Stimulated activated CD8-positive, alpha-beta memory T cell treated with anti-CD3 and anti-CD28 coated beads, Interleukin-12 subunit alpha, Interleukin-12 subunit beta, amount 100 ng/mL, for 4 hours (primary cell): ENCODE measurements around the gene NCKAP5.
"Not testable (repeated sequence)": the region's sequence is repeated elsewhere in the genome, so short reads cannot be mapped to it uniquely, and the experiment has no call there.

ENCODE experiments used
- DNase-seq: peaks from one replicate; pipeline ENCODE4 v3.0.0-alpha.2; 2020; ENCODE audit warnings: low read depth

Gene NCKAP5

DNA sequence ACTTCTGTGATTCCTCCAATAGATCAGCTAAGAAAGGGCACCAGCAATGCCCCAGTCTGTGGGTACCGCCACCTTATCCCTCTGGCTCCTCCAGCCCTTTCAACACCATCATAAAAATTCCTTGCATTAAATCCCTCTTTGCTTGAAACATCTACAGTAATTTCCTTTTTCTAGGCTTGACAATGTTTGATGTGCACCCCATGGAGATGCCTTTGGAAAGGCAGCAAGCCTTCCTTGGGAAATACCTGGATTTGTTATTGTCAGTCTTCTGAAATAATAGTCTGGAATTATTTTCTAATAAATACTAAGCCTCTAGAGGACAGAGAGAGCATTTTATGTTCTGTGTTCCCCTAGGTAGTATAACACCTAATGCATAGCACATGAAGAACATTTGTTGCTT is 46.1 kb downstream of the NCKAP5 start:
- no peak for DNase-seq

DNA sequence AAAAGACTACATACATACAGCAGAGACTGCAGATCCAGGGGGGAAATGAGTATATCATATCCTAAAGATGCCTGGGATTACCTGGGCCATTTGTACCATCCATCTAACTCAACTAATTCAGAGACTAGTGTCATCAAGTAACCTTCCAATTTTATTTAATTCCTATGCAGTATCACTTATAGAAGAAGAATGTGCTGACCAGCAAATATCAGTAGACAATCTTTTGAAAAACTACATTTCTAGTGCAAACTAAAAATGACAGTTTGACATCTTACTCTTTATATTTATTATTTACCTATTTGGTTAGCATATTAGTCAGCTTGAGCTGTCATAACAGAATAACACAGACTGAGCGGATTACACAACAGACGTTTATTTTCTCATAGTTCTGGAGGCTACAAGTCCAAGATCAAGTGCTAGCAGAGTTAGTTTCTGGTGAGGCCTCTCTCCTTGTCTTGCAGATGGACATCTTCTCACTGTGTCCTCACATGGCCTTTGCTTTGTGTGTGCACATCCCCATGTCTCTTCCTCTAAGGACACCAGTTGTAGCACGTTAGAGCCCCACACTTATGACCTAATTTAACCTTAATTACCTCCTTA is 47.0 kb downstream of the NCKAP5 start:
- no peak for DNase-seq

DNA sequence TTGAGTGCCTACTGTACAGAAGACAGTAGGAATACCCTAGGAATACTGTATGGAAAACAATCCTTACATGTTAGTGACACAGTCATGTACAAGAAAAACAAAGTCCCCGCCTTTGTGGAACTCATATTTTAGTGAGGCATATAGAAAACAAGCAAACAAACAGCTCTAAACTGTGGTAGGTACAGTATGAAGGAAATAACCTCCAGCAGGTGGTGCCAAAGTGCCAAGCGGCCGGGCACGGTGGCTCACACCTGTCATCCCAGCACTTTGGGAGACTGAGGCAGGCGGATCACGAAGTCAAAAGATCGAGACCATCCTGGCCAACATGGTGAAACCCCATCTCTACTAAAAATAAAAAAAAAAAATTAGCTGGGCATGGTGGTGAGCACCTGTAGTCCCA is 48.6 kb downstream of the NCKAP5 start:
- not testable (repeated sequence) for DNase-seq

DNA sequence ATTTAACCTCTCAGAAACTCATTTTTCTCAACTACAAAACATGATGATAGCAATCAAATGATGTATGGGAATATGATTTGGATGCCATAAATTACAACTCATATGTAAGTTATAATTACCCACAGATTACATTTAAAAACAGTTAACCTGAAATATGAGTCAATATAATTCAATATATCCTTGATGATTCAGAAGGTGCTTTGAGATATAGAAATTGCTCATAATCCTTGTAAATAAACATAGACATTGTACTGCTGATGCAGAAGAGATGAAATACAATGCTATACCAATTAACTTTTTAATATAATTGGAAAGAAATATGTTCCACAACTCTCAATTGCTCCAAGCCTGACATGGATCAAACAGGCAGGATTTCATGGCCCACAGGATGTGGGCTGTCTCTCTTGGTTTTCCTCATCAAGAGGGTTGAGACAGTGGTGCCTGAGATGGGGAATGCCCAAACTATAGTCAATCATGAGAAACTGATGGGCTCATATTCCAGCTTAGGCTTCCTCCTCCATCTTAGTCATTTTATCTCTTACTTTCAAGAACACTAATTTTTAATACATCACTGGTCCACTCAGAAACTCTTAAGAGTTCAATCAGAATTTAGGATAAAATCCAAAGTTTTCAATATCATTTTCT is 49.4 kb downstream of the NCKAP5 start:
- DNase-seq, result no peak

DNA sequence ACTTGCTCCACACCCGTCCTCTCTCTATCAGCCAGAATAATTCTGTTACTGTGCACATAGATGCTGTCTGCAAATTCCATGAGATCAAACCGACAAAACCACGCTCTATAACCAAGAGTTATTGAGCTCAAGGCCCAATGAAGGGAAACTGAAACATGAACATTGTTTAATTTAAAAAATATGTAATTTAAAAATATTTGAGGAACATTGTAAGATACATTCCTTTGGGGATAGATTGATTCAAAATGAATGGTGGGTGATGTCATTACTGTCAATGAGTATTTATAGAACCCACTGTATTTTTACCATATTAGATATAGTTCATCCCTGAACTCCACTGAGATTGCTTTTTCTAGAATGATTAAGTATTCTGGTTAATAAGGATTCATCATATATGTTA is 50.4 kb downstream of the NCKAP5 start:
- DNase-seq, result no peak

DNA sequence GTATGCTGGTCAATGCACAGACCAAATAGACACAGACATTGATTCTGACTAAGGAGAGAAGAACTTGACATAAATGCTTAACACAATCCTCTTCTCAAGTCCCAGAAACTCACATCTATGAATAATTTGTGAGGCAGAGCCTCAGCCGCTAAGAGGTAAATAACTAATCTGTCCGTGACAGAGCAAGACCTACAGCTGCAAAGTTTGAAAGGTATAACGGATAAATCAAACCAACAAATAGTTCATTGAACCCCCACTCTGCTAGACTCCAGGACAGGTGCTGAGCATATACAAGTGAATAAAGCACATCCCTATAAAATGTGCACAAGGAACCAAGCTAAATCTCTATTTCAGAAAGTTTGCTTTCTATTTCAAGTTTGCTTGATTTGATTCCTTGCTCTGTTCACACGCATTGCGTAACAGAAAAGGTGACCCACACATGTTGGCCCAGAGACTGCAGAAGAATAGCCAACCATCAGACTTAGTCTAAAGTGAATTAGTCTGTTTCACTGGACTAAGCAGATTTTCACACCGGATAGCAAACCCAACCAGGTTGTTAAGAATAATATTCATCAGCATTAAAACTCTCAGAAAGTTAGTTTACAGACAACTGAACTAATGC is 51.7 kb downstream of the NCKAP5 start:
- DNase-seq, result no peak

DNA sequence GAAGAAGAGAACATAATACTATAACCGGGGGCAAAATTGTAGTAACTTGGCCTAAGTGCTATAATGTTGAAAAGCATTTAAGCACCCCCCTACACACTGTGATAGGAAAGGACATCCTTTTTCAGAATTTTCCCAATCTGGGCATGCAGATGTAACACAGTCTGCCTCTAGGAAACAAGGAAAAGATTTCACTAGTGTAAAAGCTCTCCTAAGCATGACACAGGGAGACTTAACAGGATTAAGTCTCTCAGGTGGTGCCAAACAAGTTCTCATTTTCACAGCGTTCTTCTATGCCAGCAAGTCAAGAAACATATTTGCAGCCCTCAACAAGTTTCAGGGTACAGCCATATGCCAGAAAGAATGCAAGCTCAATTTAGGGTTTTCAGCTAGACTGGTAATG is 53.0 kb downstream of the NCKAP5 start:
- DNase-seq, result no peak

DNA sequence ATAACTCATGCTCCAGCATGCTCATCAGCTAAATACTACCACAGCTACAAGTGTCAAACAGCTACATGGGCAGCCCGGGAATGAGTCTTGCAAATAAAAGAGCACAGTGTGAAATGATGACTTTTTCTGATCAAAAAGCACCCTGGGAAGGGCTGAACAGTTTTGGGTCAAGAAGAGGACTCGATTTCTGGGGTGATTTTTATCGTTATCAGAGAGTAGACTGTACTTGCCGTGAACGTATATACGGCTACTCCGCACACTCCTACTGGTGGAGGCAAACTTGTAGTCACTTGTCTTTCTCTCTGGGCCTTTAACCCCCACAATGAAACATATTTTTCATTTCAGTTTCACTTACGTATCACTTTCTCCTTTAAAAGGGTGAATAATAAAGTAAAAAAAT is 54.4 kb downstream of the NCKAP5 start:
- DNase-seq, result no peak

DNA sequence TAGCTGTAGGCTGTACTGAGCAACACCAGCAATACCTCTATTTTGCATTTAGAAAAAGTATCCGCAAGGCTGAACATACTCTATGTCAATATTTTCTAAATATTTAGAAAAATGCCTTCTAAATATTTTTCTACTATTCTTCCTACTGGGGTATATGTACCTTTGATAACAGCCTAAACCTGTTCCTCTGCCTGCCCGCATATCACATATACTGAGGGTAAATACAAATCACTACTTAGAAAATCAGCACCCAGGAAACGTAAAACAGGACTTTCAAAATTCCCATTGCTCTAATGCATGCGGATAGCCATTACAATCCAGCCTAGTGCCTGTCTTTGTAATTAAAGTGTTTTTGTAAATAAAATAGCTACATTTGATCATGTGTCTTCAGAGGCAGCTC is 56.1 kb downstream of the NCKAP5 start:
- DNase-seq, result no peak

DNA sequence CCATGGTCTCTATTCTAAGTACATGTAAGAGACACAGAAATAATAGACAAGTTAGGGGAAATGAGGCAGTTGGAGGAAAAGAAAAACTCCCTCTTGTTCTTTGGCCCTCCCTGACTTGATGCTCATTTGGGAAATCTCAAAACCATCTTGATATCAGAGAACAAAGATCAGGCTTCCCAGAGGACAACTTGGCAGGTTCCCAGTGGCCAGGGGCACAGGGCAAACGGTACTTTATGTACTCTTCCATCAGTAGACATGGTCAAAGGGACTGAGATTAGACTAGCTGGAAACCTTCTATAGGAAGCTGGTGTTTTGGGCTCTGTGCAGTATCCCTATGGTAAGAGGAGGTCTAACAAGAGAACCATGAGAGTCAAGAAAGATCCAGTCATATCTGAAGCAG is 56.6 kb downstream of the NCKAP5 start:
- DNase-seq, result no peak

DNA sequence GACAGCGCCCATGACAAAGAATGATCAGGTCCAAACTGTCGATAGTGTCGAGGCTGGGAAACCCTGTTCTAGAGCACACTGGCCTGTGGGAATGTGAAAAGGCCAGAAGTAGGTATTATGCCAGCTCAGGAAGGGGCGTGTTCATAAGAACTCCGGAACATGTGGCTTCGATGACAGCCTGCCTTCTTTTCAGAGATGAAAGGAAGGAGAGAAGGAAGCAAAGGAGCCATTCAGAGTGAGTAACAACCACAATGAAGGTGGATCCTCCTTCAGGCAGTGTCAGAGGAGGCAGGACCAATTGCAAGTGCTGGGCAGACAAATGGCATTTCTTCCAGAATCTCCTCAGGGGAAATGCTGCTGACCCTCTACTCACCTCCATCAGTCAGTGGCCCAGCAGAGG is 58.5 kb downstream of the NCKAP5 start:
- no peak for DNase-seq

DNA sequence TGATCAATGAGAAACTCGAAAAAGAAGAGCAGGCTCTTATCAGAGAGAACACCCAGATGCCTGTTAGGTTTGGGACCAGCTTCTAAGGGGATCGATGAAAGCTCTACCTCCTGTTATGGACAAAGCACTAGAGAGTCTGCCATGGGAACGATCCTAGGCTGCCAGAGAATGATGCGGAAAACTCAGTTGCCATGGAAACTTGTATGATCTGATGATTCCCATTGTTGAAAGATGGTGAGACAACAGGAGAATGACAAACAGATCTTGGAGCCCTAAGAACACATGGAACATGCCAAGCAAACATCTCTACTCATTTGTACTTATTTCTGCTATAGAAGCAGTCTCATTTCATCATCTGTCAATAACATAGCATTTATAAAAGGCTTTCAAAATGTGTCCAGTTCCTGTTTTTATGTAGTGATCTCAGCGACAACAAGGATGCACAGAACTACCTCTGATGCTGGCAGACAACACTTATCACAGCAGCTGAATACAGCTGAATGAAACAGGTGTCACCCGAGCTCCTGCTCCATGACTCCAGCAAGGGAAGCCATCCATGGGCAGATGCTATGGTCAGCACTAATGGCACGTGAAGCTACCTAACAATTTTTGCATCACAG is 59.6 kb downstream of the NCKAP5 start:
- DNase-seq, result no peak

DNA sequence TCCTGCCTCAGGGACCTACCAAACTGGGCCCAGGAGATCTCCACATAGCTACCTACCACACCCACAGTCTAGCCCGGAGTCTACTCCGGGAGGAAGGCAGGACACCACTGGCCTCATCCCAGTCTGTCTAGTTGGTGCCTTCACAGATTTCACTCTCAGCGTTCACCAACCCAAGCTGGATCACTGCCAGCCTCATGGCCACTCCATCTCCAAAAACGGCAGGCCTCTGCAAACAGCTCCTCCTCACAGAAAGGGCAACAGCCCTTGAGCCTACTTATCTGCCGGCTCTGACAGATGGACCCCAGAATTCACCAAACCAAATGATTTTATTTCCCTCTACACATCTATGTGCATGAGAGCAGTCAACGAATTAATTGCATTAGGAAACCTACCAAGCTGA is 61.3 kb downstream of the NCKAP5 start:
- DNase-seq, result no peak

DNA sequence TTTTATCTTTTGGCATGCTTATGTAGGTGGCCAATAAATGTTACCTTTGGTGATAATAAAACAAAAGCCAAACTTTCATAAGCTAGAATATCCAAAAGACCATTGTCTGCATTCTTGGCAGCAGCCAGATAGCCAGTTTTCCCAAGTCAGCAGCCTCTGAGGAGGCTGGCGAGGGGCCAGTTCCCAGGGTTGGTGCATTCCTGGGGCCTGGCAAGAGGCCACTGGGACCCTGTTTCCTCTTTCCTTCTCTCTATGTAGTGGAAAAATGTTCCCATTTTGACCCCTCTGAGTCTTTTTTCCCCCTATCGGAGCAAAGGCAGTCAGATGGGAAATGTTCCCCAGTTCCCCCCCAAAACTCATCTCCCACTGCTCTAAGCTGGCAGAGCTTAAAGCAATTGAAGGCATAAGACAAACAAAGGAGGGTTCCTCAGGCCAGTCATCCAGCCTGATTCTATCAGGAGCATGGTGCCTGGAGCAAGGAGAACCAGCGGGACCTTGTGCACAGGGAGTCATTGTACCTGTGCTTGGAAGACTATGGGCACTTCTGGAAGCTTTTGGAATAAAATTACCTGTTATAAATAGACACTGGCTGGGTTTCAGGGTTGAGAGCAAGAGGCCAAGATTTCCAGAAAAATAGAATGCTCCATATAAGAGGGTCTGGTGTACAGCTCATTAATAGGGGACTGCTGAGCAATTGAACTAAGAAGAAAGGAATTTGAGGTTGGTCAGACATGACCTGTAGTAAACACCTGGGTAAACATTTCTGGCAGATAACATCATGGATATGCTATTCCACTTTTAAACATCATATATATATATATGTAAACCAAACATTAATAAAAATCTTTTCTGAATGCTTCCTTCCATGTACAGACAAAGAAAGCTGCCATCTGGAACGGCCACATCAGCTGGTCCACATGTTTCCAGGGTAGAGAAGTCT is 63.4 kb downstream of the NCKAP5 start:
- DNase-seq, result no peak

DNA sequence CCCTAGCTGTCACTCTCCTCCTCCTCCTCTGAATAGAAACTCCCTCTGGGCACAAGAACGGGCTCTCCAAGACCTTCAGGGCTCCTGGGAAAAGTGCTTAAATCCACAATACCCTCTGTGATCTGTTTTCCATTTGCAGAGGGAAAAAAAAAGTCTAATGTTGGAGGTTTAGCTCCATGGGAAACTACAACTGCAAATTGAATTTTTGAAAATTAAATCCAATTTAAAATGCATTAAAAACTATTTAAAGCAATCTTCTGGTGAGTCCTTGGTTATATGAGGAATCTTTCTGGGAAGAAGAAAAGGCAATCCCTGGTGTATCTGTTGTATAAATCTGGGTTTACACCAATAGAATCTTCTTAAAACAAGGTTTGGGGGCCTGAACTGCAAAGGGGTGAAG is 64.3 kb downstream of the NCKAP5 start:
- no peak for DNase-seq

DNA sequence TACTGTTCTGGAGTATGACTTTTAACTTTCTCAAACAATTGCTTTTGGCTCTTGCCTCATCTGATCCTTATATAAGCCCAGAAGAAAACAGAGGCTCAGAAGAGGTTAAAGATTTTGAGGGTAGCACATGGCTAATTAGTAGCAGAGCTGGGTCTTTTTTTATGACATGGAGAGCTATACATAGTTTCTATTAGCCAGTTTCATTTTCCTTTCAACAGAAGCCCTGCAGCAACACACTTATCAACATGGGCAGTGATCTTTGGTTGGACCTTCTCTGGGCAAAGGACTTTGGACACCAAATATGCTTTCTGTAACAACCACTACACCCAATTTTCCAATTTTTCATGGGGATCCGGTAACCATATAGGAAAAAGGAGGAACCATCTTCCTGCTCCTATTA is 64.9 kb downstream of the NCKAP5 start:
- no peak for DNase-seq

DNA sequence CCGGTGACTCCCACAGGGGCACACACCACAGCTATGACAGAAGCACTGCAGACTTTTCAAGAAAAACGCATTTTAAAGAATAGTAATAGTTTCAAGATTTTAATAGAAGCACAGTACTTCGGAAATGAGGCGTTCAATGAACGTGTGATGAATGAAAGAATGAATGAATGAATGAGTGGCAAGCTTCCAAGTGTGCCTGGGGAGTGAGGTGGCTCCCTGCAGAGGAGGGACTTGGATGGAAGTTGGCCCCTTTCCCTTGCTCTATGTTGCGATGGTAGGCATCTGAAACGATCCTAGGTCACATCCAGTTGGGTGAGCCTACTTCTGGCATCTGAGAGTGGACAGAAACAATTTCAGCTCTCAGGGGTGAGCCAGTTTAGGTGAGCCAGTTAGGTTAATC is 65.6 kb downstream of the NCKAP5 start:
- DNase-seq, result no peak

DNA sequence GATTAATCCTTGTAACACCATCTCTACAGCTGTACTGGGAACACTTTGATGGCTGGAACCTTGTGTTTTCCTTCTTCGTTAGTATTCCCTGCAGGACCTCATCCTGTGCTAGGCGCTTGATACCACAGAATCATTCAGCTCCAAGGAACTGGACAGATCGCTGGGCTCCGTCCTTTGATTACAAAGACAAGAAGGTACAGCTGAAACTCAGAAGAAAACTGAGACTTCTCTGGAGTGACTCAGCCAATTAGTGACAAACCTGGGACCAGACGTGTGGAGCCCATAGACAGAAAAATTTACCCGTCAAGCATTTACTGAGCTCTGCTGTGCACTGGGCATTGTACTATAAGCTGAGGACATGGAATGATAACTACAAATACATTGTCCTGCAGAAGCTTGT is 67.3 kb downstream of the NCKAP5 start:
- no peak for DNase-seq

DNA sequence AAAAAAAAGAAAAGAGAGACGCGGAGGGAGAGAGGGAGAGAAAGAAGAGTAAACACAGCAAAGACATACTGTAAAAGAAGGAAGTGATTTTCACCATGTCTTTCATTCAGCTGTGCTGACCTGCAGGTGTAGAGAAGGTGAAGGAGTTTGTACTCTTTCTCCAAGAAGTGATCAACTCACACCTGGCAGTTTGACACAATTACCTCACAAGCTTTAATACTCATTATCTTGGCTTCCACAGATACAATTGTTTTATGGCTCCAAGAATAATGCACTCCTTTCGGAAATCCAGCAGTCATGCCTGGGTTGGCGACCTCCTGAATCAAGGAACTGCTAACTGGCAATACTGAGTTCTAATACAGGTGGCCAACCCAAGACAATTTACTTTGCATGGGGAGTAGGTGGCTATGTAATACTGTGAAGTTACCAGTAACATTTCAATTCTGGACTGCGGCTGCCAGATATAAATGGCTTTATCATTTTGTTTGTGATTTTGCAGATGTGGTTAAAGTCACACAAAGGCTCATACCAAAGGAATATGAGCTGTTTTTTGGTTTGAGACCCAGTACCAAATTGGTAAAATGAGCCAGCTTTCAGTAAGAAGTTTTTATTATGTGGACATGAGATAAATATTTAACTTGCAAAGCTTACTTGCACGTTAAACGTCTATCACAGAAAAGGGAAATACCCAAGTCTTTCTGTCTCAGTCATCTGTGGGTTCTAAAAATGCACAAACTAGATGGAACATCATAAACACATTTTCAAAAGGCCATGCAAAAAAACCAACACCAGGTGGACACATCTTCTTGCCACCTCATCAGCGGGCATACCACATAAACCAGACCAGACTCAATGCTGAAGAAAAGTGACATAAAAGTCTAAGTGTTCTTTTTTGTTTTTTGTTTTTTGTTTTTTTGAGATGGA is 69.3 kb downstream of the NCKAP5 start:
- DNase-seq, result no peak

DNA sequence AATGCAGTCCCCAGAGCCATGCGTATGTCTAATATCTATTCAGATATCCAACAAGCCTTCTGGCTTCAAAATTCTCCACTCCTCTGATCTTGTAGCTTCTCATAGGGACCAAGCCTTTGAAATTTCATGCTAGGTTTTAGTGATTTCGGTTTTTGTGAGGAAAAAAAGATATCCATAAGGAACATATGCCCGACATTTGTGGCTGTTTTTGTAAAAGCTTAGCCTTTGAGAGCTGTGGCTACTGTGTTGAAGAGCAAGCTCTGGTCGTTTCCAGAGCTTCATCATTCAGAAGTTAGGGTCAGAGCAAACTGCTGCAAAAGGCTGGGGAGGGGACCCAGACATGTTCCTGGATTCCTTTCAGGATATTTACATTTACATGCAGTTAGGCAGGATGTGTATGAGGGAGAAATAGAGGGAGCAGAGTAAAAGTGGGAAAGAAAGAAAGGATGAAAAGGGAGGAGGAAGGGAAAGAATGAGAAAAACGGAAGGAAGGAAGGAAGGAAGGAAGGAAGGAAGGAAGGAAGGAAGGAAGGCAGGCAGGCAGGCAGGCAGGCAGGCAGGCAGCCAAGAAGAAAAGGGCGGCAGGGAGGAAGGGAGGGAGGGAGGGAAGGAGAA is 70.2 kb downstream of the NCKAP5 start:
- no peak for DNase-seq
